Thyroid gland (tissue), 4 donors: ENCODE results near the gene DYNC2I2.
A peak's percentile ranks its signal among the peaks of the same experiment; 100 is the strongest.

ENCODE experiments used
- POLR2A ChIP-seq, 2 donors: fragments of 450-650 bp; IDR thresholded peaks; one replicate each; pipeline ENCODE4 v1.6.1; 2017; ENCODE audit warnings: antibody characterized with exemption in 2 of 2, mild to moderate bottlenecking in 2 of 2, moderate library complexity in 1 of 2
- TF ChIP-seq, protein P1 (sequence below), 6 experiments: fragments of 200-600 bp in 3 of 6; fragments of 450-650 bp in 3 of 6; sonication (generic) in 3 of 6; IDR thresholded peaks; one replicate each; pipeline ENCODE4 v1.5.1; 2016 to 2019; ENCODE audit warnings: antibody characterized with exemption in 6 of 6, mild to moderate bottlenecking in 2 of 6, inconsistent platforms in 1 of 6, moderate library complexity in 1 of 6

DNA sequence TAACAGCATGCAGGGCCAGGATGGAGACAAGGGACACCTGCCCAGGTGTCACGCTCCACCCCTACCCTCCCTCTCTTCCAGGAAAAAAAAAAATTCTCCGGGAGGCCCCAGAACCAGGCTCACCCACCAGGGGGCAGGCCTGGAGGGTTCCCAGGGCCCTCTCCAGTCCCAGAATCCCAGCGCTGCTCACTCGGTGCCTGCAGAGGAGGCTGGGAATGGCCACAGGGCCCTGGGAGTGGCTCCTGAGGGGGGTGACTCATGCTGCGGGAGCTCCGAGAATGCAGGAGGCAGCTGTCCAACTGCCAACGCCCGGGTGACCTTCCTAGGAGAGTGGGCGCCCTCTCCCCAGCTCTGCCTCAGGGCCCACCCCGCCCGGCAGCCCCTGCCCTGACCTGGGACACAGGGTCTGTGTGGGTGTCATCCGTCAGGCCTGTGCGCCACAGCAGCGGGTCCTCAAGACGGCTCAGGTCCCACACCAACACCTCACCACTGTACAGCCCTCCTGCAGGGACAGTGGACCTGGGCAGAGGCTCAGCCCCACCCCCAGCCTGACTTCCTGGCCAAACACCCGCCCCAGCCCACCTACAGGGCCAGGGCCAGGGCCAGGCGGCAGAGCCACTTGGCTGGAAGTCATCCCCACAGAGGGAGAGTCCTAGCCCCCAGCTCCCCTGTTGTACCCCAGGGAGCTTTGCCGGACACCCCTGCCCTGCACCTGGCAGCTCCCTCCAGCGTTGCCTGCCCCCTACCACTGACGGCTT lies 21.2 kb downstream of the DYNC2I2 start:
- peak in 1 of 2 donors; percentile 54 for TF ChIP-seq POLR2A (IDR thresholded peaks at IDR 0.05)
- TF ChIP-seq, protein P1, sequence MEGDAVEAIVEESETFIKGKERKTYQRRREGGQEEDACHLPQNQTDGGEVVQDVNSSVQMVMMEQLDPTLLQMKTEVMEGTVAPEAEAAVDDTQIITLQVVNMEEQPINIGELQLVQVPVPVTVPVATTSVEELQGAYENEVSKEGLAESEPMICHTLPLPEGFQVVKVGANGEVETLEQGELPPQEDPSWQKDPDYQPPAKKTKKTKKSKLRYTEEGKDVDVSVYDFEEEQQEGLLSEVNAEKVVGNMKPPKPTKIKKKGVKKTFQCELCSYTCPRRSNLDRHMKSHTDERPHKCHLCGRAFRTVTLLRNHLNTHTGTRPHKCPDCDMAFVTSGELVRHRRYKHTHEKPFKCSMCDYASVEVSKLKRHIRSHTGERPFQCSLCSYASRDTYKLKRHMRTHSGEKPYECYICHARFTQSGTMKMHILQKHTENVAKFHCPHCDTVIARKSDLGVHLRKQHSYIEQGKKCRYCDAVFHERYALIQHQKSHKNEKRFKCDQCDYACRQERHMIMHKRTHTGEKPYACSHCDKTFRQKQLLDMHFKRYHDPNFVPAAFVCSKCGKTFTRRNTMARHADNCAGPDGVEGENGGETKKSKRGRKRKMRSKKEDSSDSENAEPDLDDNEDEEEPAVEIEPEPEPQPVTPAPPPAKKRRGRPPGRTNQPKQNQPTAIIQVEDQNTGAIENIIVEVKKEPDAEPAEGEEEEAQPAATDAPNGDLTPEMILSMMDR (IDR thresholded peaks at IDR 0.05) = peak; percentile 64 to 97 (median 88)
